Measurements from ENCODE around the gene PIK3C2G. TPM values are rescaled to one million over a fixed set of nuclear protein-coding genes. Genes with fewer than 3 reads are reported as not detected.

Gene PIK3C2G
- total RNA-seq, 2 donors from 2014 or later: 0.57 to 0.69 TPM

DNA sequence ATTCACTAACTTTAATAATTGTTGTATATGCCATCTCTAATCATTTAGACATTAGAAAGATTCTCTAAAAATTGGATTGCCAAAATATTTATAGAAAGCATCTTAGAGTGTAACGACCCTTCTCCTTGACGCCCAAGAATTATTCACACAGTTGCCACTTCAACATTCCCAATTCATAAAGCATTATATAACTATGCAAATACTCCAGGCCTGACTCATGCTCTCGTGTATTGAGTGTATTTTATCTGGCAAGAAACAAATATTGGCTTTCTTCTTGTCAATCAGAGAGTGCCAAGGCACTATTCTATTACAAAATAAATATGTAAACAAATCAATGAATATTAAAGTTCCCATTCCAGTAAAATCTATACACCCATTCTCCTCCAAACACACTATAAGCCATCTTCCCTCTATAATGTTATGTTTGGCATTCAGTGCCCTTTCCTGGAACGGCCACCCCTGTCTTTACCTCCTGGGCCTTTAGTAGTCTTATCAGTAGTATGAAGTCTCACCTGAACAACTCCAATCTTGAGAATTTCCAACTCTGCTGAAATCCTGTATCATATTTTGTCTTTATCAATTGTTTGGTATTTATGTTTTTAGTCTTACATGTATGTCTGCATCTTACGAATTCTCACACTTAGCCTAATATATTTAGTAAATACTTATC, 182.6 kb downstream of the PIK3C2G start:
- Histone ChIP-seq H3K27ac (no peak overlapping the region), H3K9me3 (no peaks in the 10 kb centered on the region), H3K9ac (ENCODE audit: low read depth in 2 of 2, low read length in 2 of 2) (no peak overlapping the region), H3K4me3 (no peak overlapping the region), H3K27me3 (no peaks in the 10 kb centered on the region), H3K4me1 (no peaks in the 10 kb centered on the region), H3K36me3 (no peaks in the 10 kb centered on the region)
- no peak for DNase-seq
- intact Hi-C loops (cut with DNase I): no loop called here
- TF ChIP-seq, protein P1, sequence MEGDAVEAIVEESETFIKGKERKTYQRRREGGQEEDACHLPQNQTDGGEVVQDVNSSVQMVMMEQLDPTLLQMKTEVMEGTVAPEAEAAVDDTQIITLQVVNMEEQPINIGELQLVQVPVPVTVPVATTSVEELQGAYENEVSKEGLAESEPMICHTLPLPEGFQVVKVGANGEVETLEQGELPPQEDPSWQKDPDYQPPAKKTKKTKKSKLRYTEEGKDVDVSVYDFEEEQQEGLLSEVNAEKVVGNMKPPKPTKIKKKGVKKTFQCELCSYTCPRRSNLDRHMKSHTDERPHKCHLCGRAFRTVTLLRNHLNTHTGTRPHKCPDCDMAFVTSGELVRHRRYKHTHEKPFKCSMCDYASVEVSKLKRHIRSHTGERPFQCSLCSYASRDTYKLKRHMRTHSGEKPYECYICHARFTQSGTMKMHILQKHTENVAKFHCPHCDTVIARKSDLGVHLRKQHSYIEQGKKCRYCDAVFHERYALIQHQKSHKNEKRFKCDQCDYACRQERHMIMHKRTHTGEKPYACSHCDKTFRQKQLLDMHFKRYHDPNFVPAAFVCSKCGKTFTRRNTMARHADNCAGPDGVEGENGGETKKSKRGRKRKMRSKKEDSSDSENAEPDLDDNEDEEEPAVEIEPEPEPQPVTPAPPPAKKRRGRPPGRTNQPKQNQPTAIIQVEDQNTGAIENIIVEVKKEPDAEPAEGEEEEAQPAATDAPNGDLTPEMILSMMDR (IDR thresholded peaks at IDR 0.05): no peak

DNA sequence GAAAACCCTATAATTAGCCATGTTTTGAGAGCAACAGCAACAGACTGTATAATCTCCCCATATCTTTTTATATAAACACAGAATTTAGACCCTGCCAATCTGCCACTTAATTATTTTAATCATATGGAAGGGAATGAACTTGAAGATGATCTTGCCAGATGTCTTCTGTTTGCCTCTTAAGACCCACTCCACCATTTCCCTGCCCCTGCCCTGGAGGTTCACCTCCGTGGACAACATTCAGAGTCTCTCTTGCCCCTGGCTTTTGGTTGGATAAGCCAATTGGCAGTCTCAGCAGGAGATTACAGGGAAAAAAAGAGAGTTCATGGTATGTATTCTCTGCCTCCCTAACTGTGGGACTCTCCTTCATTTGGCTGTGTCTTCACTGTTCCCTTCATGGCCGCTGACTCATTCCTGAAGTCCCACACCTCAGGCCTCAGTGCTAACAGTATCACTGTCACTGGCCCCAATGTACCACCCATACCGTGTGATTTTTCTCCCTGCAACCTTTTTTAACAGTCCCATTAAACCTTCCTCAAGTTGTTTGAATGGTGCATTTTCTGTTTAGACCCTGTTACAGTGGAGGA, 184.8 kb downstream of the PIK3C2G start:
- no peak overlapping the region for H3K9ac ChIP-seq (ENCODE audit: low read depth in 2 of 2, low read length in 2 of 2)
- intact Hi-C loops (cut with DNase I): no loop called here
- no peaks in the 10 kb centered on the region for H3K36me3 ChIP-seq
- H3K4me3 ChIP-seq: no peak overlapping the region
- no peaks in the 10 kb centered on the region for H3K9me3 ChIP-seq
- no peaks in the 10 kb centered on the region for H3K27me3 ChIP-seq
- no peaks in the 10 kb centered on the region for H3K4me1 ChIP-seq
- no peak for DNase-seq
- TF ChIP-seq, protein P1 (IDR thresholded peaks at IDR 0.05): no peak
- no peak overlapping the region for H3K27ac ChIP-seq

- no peak for DNase-seq
- Histone ChIP-seq H3K4me1 (no peaks in the 10 kb centered on the region), H3K27ac (no peak overlapping the region), H3K9me3 (no peaks in the 10 kb centered on the region), H3K27me3 (no peaks in the 10 kb centered on the region), H3K9ac (ENCODE audit: low read depth in 2 of 2, low read length in 2 of 2) (no peak overlapping the region), H3K4me3 (no peak overlapping the region), H3K36me3 (no peaks in the 10 kb centered on the region)
- TF ChIP-seq, protein P1 (IDR thresholded peaks at IDR 0.05): no peak
- intact Hi-C loops (cut with DNase I): no loop called here
These were observed 193.0 kb downstream of the PIK3C2G start for GRCh38 chr12:18454330-18454729.

- Histone ChIP-seq H3K27ac (no peak overlapping the region), H3K9ac (ENCODE audit: low read depth in 2 of 2, low read length in 2 of 2) (no peak overlapping the region), H3K4me3 (no peak overlapping the region), H3K9me3 (no peaks in the 10 kb centered on the region), H3K27me3 (no peaks in the 10 kb centered on the region), H3K4me1 (no peaks in the 10 kb centered on the region), H3K36me3 (no peaks in the 10 kb centered on the region)
- TF ChIP-seq, protein P1 (IDR thresholded peaks at IDR 0.05): no peak
- no peak for DNase-seq
- intact Hi-C loops (cut with DNase I): no loop called here
These were observed 195.0 kb downstream of the PIK3C2G start for GRCh38 chr12:18456344-18456743.

GRCh38 chr12:18457362-18457761, 196.0 kb downstream of the PIK3C2G start:
- DNase-seq: no peak
- no peak overlapping the region for H3K4me3 ChIP-seq
- H3K27ac ChIP-seq: no peak overlapping the region
- H3K9me3 ChIP-seq: no peaks in the 10 kb centered on the region
- H3K36me3 ChIP-seq: no peaks in the 10 kb centered on the region
- no peaks in the 10 kb centered on the region for H3K4me1 ChIP-seq
- TF ChIP-seq, protein P1 (IDR thresholded peaks at IDR 0.05): no peak
- intact Hi-C loops (cut with DNase I): no loop called here
- H3K27me3 ChIP-seq: no peaks in the 10 kb centered on the region
- no peak overlapping the region for H3K9ac ChIP-seq (ENCODE audit: low read depth in 2 of 2, low read length in 2 of 2)
